ENCODE data around the gene HOXD4. TPM values are rescaled to one million over a fixed set of nuclear protein-coding genes. Genes with fewer than 3 reads are reported as not detected.

The HOXD4 gene
- total RNA-seq, 1 donor from 2014 or later: not detected

DNA sequence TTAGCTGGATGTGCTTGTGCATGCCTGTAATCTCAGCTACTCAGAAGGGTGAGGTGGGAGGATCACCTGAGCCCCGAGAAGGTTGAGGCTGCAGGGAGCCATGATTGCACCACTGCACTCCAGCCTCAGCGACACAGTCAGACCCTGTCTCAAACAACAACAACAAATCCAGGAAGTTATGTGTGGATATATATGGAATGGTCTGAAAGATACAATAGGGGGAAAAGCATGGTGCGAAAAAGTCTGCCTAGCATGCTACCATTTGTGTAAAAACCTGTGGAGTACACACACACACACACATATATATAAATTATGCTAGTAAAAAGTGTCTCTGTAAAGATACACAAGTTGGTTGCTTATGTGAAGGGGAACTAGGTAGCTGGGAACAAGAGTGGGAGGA, 30.2 kb downstream of the HOXD4 start:
- intact Hi-C loops (cut with micrococcal nuclease): loop anchor here (10.0 kb wide), 1 partner anchor 373 kb away; no protein-coding TSS in a partner anchor

DNA sequence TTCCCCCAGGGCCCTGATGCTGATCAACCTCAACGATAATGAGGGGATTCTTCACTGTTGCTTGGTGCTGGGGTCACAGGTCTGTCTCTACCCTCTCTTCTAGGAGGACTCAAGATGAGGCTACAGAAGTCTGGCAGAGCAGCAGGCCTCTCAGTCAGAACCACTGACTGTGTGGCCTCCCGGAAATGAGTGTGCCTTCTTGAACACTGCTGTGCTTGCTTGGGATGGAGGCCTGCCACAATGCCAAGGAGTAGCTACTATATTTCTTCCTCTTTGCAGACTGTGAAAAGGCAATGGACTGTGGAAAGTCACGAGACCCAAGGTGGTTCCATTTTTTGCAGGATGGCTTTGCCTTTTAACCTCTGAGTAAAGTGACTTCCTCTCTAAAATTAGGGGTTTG, 31.3 kb downstream of the HOXD4 start:
- intact Hi-C loops (cut with micrococcal nuclease): loop anchor here (10.0 kb wide), 1 partner anchor 372 kb away; no protein-coding TSS in a partner anchor

DNA sequence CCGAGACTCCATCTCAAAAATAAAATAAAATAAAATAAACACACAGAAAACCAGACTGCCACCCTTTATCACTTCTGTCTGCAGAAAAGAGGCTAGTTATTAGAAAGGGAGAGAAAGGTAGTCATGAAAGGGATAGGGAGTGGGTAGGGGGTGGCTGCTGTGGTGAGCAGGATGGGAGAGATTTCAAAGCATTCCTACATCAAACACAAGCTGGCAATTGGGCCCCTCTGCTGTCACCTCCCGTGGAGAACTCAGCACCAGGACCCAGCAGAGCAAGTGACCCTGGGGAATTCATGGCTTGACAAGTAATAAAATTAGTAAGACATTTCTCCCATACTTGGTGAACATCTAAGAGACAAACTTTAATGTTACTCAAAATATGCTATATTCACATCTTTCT, 33.4 kb downstream of the HOXD4 start:
- intact Hi-C loops (cut with micrococcal nuclease): loop anchor here (5.0 to 10.0 kb wide), 2 partner anchors 273 to 370 kb away; no protein-coding TSS in a partner anchor

DNA sequence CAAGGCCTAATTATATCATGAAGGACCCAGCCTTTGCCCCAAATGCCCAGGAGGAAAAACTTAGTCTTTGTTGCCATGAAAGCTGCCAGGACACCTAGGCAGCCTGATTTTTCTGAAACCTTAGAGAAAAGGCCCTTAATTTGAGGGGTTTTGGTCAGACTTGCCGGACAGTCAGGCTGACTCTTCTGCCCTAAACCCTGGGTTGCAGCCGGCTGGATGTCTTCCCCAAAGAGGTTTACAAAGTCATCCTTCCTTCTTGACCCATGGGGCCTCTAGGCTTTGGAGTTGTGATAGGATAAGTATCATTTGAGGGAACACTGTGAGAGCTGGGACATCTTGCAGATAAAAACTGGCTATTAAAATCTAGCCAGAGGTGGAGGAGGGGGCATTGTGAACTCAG, 34.7 kb downstream of the HOXD4 start:
- intact Hi-C loops (cut with micrococcal nuclease): loop anchor here (2.0 to 10.0 kb wide), 3 partner anchors 13 to 369 kb away; no protein-coding TSS in a partner anchor

DNA sequence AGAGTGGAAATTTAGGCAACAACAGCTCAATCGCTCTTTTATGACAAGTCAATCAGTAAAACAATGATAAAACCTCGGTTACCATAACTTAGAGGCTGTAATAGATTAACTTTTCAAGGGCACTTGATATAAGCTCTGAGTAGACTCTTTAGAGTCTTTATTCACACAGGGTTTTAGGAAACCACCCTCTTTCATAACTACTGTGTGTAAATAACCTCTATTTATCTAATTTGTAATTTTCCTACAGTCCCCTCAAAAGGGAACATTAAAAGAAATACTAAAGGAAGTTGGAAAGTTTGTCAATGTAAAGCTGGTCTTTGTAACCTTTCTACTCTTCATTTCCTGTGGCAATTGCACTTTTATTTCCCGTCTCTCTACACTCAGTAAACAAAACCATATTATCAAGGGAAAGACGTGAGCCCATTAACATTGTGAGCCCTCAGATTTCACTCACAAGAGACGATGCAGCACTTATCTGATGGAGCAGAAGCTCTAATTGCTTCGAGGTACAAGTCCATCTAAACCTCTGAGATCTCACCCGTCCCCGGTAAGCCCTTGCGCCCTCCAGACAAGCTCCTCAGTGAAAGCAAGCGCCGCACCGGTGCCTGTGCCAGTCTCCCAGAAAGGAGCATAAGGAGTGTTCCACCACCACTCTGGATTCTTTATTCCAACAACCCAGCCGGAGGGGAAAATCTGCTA, 36.0 kb downstream of the HOXD4 start:
- intact Hi-C loops (cut with micrococcal nuclease): loop anchor here (1.0 to 10.0 kb wide), 4 partner anchors 8 to 367 kb away; no protein-coding TSS in a partner anchor

DNA sequence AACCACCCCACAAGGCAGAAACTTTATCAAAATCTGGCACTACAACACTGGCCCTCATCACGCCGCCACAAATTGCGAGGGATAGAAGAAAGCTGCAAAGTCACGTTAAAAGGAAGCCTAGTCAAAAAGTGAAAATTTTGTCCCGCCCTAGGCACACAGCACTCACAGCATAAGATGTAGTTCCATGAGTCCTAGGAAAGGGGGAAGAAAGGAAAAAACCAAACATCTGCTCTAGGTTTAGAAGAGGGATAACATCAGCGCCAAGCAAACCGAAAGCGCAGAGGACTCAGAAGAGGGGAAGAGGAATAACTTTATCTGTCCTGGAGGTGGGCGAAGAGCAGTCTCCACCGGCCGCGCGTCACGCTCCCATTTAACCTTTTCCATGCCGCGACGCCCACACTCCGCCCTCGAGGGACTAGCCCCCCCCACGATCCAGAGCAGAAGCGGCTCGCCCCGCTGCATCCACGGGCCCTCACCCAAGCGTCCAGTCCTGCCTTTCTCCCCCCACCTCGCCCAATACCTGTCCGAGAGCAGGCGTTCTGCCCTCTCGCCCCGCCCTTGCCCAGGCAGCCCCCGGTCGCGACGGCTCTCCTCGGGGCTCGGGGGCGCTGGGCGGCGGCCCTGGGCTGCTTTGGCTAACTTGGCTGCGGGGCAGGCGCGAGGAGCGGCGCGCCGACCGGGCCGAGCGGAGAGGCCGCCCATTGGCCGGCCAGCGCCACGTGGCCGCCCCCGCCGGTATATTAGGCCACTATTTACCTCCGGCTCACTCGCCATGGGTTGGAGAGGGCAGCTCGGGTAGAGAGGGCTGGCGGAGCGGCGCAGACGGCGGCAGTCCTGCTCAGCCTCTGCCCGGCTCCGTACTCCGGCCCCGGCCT, 36.8 kb downstream of the HOXD4 start, which contains the start of gene HOXD1:
Gene HOXD1, plus strand, starts transcription at position 770 of the 875 bp plus-strand sequence. CDS start 134 bp downstream, outside the sequence.
- intact Hi-C loops (cut with micrococcal nuclease): loop anchor here (1.0 to 10.0 kb wide), 4 partner anchors 9 to 367 kb away; no protein-coding TSS in a partner anchor

DNA sequence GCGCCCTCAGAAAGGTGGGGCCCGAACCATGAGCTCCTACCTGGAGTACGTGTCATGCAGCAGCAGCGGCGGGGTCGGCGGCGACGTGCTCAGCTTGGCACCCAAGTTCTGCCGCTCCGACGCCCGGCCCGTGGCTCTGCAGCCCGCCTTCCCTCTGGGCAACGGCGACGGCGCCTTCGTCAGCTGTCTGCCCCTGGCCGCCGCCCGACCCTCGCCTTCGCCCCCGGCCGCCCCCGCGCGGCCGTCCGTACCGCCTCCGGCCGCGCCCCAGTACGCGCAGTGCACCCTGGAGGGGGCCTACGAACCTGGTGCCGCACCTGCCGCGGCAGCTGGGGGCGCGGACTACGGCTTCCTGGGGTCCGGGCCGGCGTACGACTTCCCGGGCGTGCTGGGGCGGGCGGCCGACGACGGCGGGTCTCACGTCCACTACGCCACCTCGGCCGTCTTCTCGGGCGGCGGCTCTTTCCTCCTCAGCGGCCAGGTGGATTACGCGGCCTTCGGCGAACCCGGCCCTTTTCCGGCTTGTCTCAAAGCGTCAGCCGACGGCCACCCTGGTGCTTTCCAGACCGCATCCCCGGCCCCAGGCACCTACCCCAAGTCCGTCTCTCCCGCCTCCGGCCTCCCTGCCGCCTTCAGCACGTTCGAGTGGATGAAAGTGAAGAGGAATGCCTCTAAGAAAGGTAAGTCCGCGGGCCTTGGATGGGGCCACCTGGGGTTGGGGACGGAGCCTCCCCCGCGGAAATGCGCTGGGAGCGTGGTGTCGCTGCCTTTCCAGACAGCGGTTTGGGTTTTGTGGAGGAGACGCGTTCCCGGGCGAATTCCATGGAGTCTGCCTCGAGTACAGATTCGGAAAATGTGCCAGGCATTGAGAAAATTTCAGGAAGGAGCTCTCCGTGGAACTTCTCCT, 37.7 kb downstream of the HOXD4 start:
- intact Hi-C loops (cut with micrococcal nuclease): loop anchor here (5.0 to 10.0 kb wide), 2 partner anchors 268 to 366 kb away; no protein-coding TSS in a partner anchor

DNA sequence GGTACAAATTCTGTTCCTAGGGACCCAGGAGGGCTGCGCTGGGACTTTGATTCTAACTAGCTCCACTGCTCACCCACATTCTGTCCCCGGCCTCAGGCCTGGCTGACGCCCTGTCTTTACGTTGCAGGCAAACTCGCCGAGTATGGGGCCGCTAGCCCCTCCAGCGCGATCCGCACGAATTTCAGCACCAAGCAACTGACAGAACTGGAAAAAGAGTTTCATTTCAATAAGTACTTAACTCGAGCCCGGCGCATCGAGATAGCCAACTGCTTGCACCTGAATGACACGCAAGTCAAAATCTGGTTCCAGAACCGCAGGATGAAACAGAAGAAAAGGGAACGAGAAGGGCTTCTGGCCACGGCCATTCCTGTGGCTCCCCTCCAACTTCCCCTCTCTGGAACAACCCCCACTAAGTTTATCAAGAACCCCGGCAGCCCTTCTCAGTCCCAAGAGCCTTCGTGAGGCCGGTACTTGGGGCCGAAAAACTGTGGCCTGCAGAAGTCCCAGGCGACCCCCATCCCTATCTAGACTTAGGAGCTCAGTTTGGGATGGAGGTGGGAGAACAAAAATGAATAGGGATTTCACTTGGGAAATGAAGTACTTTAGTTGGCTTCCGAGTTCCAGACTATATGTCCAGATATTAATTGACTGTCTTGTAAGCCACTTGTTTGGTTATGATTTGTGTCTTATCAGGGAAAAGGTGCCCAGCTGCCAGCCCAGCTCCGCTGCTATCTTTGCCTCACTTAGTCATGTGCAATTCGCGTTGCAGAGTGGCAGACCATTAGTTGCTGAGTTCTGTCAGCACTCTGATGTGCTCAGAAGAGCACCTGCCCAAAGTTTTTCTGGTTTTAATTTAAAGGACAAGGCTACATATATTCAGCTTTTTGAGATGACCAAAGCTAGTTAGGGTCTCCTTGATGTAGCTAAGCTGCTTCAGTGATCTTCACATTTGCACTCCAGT, 38.6 kb downstream of the HOXD4 start:
- intact Hi-C loops (cut with micrococcal nuclease): loop anchor here (5.0 to 10.0 kb wide), 2 partner anchors 267 to 365 kb away; no protein-coding TSS in a partner anchor

DNA sequence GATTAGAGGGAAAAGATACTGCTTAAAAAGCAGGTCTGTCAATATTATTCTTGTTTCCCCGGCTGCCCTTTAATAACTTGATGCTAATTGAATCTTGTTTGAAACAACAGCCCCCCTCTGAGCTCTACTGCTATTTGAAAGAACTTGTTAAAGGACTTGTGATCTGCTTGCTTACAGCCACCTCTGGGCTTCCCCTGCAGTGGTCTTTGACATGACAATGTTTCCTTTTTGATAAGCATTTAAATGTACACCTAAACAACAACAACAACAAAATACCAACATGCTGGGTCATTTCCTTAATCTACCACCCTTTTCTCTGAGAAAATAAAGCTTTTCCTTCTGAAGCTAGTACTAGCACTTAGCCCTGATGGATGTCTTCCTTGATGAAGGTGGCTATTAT, 41.0 kb downstream of the HOXD4 start:
- intact Hi-C loops (cut with micrococcal nuclease): no loop called here

DNA sequence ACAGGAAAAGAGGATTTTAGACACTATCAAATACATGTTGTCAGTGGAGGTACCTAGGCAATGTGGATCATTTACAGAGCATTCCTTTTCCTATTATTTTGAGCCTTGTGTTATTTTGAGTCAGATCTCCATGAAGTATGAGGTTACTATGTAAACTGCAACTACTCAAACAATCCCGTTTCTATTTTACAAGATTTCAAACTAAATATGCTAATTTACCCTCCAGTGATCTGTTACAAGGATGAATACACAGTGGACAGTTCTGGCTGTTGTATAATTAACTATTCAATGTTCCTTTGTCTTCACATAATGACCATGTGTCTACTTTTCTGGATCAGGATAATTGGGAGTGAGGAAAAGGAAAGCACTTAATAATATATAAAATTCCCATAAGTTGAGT, 41.7 kb downstream of the HOXD4 start:
- intact Hi-C loops (cut with micrococcal nuclease): no loop called here

DNA sequence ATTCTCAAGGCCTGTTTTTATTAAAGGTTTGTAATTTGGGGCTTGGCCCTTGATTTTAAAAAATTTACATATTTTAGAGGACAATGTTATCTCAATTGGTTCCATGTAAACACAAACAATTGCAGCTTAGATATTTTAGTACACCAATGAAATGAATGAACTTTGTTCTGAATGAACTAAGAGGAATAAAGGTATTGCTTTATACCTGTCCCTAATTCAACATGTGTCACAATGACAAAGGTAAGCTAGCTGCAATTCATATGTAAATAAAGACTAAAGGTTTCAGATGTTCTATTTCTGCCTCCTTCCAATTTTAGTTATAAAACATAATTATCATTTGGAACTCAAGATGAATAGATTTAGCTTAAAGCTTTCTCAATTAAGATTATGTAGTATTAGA, 48.6 kb downstream of the HOXD4 start:
- intact Hi-C loops (cut with micrococcal nuclease): no loop called here

DNA sequence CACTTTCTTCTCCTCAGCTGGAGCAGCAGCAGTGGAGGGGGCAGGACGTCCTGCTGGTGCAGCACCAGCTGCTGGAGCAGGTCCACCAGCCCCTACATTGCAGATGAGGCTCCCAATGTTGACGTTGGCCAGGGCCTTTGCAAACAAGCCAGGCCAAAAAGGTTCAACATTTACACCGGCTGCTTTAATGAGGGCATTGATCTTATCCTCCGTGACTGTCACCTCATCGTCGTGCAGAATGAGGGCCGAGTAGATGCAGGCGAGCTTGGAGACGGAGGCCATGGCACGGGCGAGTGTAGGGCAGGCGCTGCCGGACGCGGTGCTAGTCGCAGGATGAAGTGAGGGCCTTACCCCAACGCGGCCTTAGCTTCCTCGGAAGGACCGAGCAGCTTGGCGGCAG, 49.6 kb downstream of the HOXD4 start:
- intact Hi-C loops (cut with micrococcal nuclease): no loop called here

DNA sequence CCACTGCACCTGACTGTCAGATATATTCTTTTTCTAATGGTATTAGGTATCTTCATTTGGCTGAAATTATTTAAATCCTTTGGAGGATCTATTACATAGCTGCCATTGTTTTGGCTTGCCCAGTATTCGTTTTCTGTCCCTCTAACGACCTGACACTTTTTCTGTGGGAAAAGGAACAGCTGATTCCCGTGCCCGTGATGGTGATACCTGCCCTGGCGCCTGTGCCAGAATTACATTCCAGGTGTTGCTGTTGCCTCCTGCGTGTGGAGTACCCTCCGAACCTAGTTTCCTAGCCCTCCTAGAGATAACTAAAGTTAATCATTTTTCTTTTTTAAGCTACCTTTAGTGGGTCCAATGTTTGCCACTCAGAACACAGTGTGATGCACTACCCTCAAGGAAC, 51.1 kb downstream of the HOXD4 start:
- intact Hi-C loops (cut with micrococcal nuclease): no loop called here

Other genes starting within 250 kb of the HOXD4 start
- 34.9 and 35.6 TPM in 2 replicates for gene LNPK, start 149.3 kb upstream of the HOXD4 start, total RNA-seq
- not detected in 2 replicates for gene EVX2, start 67.6 kb upstream of the HOXD4 start, total RNA-seq
- gene HOXD13, start 58.8 kb upstream of the HOXD4 start, total RNA-seq: not detected in 2 replicates
- not detected in 2 replicates for gene HOXD12, start 51.8 kb upstream of the HOXD4 start, total RNA-seq
- gene HOXD11, start 44.3 kb upstream of the HOXD4 start, total RNA-seq: not detected in 2 replicates
- gene HOXD10, start 34.8 kb upstream of the HOXD4 start, total RNA-seq: not detected in 2 replicates
- not detected in 2 replicates for gene HOXD9, start 28.8 kb upstream of the HOXD4 start, total RNA-seq
- not detected in 2 replicates for gene HOXD8, start 21.8 kb upstream of the HOXD4 start, total RNA-seq
- gene HOXD3, start 5.8 kb downstream of the HOXD4 start, total RNA-seq: not detected in 2 replicates
- gene HOXD1, start 37.1 kb downstream of the HOXD4 start, total RNA-seq: not detected in 2 replicates
- gene MTX2, start 117.9 kb downstream of the HOXD4 start, total RNA-seq: 12.8 and 14.6 TPM in 2 replicates